ENCODE measurements around the gene TSPO. TPM values are rescaled to one million over a fixed set of nuclear protein-coding genes. Genes with fewer than 3 reads are reported as not detected.
A peak's percentile ranks its signal among the peaks of the same experiment; 100 is the strongest.

The TSPO gene
- total RNA-seq, 1 experiment from 2014 or later: 243 TPM

DNA sequence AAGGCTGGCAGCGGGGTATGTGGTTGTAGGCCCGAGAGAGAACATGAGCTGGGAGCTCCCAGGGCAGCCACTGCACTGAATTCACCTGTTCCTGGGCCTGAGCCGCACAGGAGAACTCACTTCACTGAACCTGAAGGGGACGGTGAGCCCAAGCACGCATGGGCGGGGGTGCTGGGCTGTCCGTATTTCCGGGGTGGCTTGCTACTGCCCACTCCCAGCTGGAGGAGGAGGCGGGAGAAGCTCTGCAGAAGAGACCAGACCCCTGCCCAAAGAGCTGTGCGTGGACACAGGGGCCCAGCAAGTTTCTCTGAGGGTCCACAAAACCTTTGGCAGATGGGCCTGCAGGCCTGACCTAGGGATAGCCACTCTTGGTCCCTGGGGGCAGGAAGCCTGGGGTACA, 30.8 kb downstream of the TSPO start:
- ChIA-PET POLR2A (ENCODE audit: unreplicated experiment) (no interaction called here), CTCF (no interaction called here)
- Histone ChIP-seq H3K27me3 (ENCODE audit: insufficient read depth, low read depth) (no peaks in the 10 kb centered on the region), H3K9me3 (ENCODE audit: insufficient read depth, low read depth) (no peaks in the 10 kb centered on the region), H3K9me2 (ENCODE audit: insufficient read depth) (no peaks in the 10 kb centered on the region), H3K4me1 (replicated peaks; ENCODE audit: insufficient read depth) (peaks cover 30% of the 10 kb centered on the region), H2AFZ (no peak overlapping the region), H4K20me1 (ENCODE audit: insufficient read depth) (0 out of 2 replicates have a peak, but pooled peaks cover 20% of the 10 kb centered on the region), H3K4me3 (no peak overlapping the region), H3K79me2 (ENCODE audit: low read depth) (peaks cover 63% of the 10 kb centered on the region), H3K36me3 (ENCODE audit: low read depth) (peaks cover 38% of the 10 kb centered on the region; the same call in 1 of the 2 replicates), H3K4me2 (no peak overlapping the region), H3K27ac (no peak overlapping the region), H3F3A (ENCODE audit: insufficient read depth, low read depth) (peaks cover 47% of the 10 kb centered on the region)
- no TSS peak for BruUV-seq (replicated peaks)
- no peak for TF ChIP-seq EZH2 (IDR thresholded peaks at IDR 0.05; ENCODE audit: low read depth)
- TF ChIP-seq, protein P1, sequence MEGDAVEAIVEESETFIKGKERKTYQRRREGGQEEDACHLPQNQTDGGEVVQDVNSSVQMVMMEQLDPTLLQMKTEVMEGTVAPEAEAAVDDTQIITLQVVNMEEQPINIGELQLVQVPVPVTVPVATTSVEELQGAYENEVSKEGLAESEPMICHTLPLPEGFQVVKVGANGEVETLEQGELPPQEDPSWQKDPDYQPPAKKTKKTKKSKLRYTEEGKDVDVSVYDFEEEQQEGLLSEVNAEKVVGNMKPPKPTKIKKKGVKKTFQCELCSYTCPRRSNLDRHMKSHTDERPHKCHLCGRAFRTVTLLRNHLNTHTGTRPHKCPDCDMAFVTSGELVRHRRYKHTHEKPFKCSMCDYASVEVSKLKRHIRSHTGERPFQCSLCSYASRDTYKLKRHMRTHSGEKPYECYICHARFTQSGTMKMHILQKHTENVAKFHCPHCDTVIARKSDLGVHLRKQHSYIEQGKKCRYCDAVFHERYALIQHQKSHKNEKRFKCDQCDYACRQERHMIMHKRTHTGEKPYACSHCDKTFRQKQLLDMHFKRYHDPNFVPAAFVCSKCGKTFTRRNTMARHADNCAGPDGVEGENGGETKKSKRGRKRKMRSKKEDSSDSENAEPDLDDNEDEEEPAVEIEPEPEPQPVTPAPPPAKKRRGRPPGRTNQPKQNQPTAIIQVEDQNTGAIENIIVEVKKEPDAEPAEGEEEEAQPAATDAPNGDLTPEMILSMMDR (conservative IDR thresholded peaks at IDR 0.05): no peak
- DNase-seq: no peak
- intact Hi-C loops (cut with micrococcal nuclease; ENCODE audit: unreplicated experiment): no loop called here

DNA sequence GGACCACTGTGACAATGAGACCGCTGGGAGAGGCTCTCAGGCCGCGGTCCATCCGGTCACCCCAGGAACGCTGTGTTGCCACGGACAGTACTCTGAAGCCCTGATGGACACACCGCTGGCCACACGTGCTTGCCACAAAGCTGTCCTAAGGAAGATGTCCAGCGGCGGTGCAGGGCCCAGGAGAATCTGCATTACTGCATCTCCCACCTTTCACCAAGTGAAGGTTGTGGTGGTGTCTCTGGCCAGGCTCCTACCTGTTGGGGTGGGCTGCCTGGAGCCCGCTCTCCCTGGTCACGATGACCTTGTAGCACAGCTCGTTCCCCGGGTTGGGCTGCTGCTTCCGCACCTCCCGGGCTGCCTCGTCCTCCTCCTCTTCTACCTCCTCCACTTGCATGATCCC, 31.4 kb downstream of the TSPO start:
- TF ChIP-seq EZH2 (IDR thresholded peaks at IDR 0.05; ENCODE audit: low read depth): no peak
- TF ChIP-seq, protein P1 (conservative IDR thresholded peaks at IDR 0.05): no peak
- Histone ChIP-seq H3K9me3 (ENCODE audit: insufficient read depth, low read depth) (no peaks in the 10 kb centered on the region), H3F3A (ENCODE audit: insufficient read depth, low read depth) (peaks cover 49% of the 10 kb centered on the region), H3K4me1 (replicated peaks; ENCODE audit: insufficient read depth) (peaks cover 30% of the 10 kb centered on the region), H2AFZ (no peak overlapping the region), H3K27me3 (ENCODE audit: insufficient read depth, low read depth) (no peaks in the 10 kb centered on the region), H3K27ac (peak overlapping the region; percentile 93), H3K79me2 (ENCODE audit: low read depth) (peaks cover 63% of the 10 kb centered on the region), H3K4me2 (0 out of 2 replicates have a peak overlapping the region, but pooled peaks have one; percentile 95), H3K4me3 (no peak overlapping the region), H3K9me2 (ENCODE audit: insufficient read depth) (no peaks in the 10 kb centered on the region), H3K36me3 (ENCODE audit: low read depth) (peaks cover 34% of the 10 kb centered on the region; the same call in 1 of the 2 replicates), H4K20me1 (ENCODE audit: insufficient read depth) (0 out of 2 replicates have a peak, but pooled peaks cover 20% of the 10 kb centered on the region)
- no TSS peak for BruUV-seq (replicated peaks)
- intact Hi-C loops (cut with micrococcal nuclease; ENCODE audit: unreplicated experiment): no loop called here
- CTCF ChIA-PET: no interaction called here
- no peak for DNase-seq
- POLR2A ChIA-PET (ENCODE audit: unreplicated experiment): no interaction called here

DNA sequence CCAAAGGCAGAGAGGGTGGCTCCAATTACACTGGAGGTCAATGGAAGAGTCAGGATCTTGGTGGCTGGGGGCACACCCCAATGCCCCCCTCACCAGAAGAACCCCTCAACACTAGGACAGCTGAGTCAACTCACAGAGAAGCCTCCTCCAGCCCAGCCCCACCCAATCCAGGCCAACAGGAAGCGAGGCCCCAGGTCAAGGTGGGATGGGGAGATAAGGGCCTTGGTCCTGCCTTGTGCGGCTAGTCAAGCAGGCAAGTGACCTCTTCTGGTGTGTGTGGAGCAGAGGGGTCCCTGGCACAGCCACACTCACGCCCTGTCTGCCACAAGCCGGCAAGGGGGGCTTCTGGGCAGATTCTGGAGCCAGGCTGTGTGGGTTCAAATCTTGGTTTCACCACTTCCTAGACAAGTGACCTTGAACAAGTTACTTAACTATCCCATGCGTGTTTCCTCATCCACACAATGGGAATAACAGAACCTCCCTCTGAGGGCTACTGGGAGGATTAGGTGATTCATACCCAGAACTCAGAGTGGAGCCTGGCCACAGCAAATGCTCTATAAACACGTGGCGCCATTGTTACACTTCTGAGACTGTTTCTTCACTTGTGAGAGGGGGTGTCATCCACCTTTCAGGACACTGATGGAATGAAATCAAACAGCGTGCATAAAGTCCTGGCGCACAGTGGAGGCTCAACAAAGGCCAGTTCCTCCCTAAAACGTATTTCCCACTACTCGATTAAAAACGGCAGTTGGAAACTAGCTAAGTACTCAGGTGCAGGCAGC, 32.3 kb downstream of the TSPO start:
- no peak overlapping the region for H2AFZ ChIP-seq
- H3K9me3 ChIP-seq (ENCODE audit: insufficient read depth, low read depth): no peaks in the 10 kb centered on the region
- no peaks in the 10 kb centered on the region for H3K27me3 ChIP-seq (ENCODE audit: insufficient read depth, low read depth)
- POLR2A ChIA-PET (ENCODE audit: unreplicated experiment): interaction anchor here (0.6 to 0.7 kb wide), 2 partner anchors 54 to 684 kb away, joined by 3 to 5 read pairs; no protein-coding TSS in a partner anchor
- CTCF ChIA-PET: no interaction called here
- peaks cover 37% of the 10 kb centered on the region for H3K4me1 ChIP-seq (replicated peaks; ENCODE audit: insufficient read depth)
- BruUV-seq (replicated peaks): TSS peak; percentile 13
- peak overlapping the region; percentile 93 for H3K27ac ChIP-seq
- DNase-seq: peak in 1 of 2 experiments; percentile 84
- peak overlapping the region; percentile 95 for H3K4me2 ChIP-seq
- peaks cover 28% of the 10 kb centered on the region; the same call in 1 of the 2 replicates for H3K36me3 ChIP-seq (ENCODE audit: low read depth)
- no peaks in the 10 kb centered on the region for H3K9me2 ChIP-seq (ENCODE audit: insufficient read depth)
- H3K4me3 ChIP-seq: peak overlapping the region; percentile 37; the same call in 1 of the 2 replicates
- intact Hi-C loops (cut with micrococcal nuclease; ENCODE audit: unreplicated experiment): no loop called here
- peaks cover 56% of the 10 kb centered on the region for H3F3A ChIP-seq (ENCODE audit: insufficient read depth, low read depth)
- H3K79me2 ChIP-seq (ENCODE audit: low read depth): peaks cover 63% of the 10 kb centered on the region
- 0 out of 2 replicates have a peak, but pooled peaks cover 20% of the 10 kb centered on the region for H4K20me1 ChIP-seq (ENCODE audit: insufficient read depth)
- no peak for TF ChIP-seq EZH2 (IDR thresholded peaks at IDR 0.05; ENCODE audit: low read depth)
- TF ChIP-seq, protein P1 (conservative IDR thresholded peaks at IDR 0.05): no peak

Measured in PC-9 (cell line).